D721Med (cell line): ENCODE results near the gene RLF.

Experiments
- DNase-seq: peaks from one replicate; pipeline ENCODE4 v3.0.0; 2011; ENCODE audit warnings: low spot score; ENCODE audit not compliant: insufficient read length
- FAIRE-seq: peaks from 2 replicates; lab custom pipeline; 2011; peaks lifted over from hg19 to GRCh38; lab: Jason Lieb, UNC
- TF ChIP-seq, protein P1 (sequence below): IDR thresholded peaks from 2 replicates; pipeline ENCODE4 v1.5.1; 2012; ENCODE audit warnings: mild to moderate bottlenecking, control low read depth; ENCODE audit not compliant: insufficient read depth; ENCODE audit errors: missing control alignments

RLF gene

DNA sequence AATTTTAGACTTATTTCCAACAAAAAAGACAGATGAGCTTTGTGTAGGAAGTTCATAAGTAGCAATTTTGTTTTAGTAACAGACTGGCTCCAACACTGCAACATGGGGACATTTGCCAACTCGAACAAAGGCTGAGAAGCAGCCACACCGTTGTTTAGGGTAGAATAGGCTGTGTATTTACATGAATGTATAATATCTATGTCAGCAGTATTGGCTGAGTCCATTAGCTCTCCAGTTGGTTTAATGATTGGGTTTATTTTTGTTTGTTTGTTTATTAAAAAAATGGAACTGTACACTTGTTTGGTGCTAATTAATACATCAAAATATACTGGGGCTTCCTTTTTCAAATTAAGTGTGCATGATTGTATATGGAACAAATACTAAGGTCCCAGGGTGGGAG, 79.2 kb downstream of the RLF start:
- FAIRE-seq = no peak
- TF ChIP-seq, protein P1, sequence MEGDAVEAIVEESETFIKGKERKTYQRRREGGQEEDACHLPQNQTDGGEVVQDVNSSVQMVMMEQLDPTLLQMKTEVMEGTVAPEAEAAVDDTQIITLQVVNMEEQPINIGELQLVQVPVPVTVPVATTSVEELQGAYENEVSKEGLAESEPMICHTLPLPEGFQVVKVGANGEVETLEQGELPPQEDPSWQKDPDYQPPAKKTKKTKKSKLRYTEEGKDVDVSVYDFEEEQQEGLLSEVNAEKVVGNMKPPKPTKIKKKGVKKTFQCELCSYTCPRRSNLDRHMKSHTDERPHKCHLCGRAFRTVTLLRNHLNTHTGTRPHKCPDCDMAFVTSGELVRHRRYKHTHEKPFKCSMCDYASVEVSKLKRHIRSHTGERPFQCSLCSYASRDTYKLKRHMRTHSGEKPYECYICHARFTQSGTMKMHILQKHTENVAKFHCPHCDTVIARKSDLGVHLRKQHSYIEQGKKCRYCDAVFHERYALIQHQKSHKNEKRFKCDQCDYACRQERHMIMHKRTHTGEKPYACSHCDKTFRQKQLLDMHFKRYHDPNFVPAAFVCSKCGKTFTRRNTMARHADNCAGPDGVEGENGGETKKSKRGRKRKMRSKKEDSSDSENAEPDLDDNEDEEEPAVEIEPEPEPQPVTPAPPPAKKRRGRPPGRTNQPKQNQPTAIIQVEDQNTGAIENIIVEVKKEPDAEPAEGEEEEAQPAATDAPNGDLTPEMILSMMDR = no peak
- no peak for DNase-seq

DNA sequence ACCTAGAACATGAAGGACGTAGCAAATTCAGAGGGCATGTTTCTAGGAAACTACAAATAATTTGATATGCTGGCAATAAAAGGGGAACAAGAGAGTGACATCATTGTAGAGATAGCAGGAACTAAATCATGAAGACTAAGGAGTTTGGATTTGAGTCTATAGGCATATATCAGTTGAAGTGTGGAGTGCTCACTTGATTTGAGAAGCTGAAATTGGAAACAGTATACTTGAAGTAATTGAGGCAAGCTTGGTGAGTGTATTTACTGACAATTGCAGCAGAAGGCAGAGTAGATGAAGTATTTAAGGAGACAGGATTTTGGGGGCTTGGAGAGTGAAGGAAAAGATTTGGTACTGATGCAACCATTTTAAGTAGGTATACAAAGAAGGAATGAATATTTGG, 80.2 kb downstream of the RLF start:
- TF ChIP-seq, protein P1 = no peak

DNA sequence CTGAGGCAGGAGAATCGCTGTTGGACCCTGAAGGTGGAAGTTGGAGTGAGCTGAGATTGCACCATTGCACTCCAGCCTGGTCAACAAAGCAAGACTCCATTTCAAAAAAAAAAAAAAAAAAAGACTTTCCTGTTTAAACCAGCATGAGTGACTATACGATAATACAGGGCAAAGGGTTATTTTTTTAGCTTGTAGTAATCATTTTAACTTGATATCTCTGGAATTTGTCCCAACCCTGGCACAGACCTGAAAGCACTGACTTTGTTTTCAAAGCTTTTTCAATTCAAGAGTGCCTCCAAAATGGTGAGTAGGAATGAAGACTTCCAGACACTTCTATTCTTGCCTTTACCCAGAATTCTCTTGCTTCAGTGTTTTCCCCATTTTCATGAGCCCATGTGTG, 82.2 kb downstream of the RLF start:
- no peak for DNase-seq
- TF ChIP-seq, protein P1 = no peak

More for the DNA sequence above, 80.2 kb downstream of the RLF start:
- FAIRE-seq (no peak), DNase-seq (no peak)

DNA sequence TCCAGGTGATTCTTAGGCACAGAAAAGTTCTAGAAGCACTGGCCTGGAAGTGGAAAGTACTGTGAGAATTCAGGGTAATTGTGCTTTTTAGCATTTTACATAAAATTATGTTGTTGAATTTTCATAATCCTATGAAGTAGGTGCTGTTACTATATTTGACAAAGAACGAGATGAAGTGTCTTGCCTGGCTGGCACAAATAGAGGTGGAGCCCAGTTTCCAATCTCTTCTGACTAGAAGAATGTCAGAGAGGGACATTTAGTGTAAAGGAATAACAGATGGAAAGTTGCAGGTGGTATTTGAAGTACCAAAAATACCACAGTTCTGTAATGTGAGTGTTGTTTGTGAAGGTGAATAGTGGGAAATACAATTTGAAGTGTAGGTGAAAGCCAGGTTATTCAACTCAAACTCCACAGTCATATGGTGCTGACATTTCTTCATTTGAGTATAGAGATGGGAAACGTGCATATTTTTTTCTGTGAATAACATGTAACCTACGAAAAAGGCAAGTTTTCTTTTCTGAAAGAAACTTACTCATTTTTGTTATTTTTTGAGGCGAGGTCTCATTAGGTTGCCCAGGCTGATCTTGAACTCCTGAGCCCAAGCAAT, 83.1 kb downstream of the RLF start:
- no peak for FAIRE-seq
- TF ChIP-seq, protein P1 = no peak
- no peak for DNase-seq

More for the DNA sequence above, 82.2 kb downstream of the RLF start:
- no peak for FAIRE-seq

DNA sequence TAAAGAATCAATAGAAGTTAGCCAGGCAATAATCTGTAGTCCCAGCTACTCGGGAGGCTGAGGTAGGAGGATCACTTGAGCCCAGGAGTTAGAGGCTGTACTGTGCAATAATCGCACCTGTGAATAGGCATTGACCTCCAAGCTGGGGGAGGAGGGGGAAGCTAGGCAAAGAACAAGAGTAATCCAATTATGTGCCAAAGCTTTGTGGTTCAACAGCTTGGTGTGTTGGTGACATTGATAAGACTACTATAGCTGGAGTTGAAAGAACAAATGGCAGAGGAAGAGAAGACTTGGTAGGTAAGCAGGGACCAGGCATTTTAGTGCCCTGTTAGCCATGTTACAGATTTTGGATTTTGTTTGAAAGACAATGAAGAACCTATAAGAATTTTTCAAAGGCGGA, 84.5 kb downstream of the RLF start:
- TF ChIP-seq, protein P1 = no peak
- DNase-seq (no peak), FAIRE-seq (no peak)

DNA sequence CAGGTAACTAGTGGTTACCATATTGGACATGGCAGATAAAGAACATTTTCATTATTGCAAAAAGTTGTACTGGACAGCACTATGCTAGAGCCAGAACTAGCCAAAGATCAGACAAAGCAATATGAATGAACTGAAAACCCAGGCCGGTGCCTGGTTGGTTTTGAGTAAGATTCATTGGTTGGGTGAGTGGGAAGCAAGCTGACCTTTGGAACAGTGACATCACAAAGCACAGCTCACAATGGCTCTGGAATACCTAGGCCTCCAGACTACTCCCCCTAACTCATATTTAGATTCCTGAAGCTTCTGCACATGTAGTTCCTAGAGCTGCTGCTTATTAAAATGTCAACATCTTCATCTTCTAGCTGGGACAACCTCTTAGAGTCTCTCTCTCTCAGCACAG, 86.5 kb downstream of the RLF start, which contains the start of gene TMCO2:
Gene TMCO2, plus strand, starts transcription at position 283 of the 400 bp plus-strand sequence. Its CDS starts 57 bp downstream, at position 340.
- TF ChIP-seq, protein P1 = no peak
- DNase-seq (no peak), FAIRE-seq (no peak)

DNA sequence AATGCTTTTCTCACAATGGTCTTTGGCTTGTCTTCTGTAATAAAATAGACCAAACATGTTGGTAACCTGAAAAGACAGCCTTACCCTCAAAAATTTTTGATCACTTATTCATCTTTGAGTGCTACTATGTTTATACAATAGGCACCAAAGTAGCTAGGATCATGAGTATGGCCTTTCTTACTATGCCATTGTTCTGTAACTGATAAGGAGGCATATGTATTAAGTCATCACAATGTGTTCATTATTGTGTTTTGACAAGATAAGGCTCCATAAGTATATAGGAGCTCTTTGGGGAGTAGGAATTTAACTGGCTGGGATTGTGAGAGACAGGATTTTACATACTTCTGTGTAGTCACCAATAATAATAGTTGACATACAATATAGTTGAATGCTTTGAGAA, 87.2 kb downstream of the RLF start:
- TF ChIP-seq, protein P1 = no peak
- DNase-seq (no peak), FAIRE-seq (no peak)
